Activated naive CD4-positive, alpha-beta T cell treated with anti-CD3 and anti-CD28 coated beads, Interleukin-2, amount 50 U/mL, for 24 hours (primary cell): ENCODE data around the gene TBC1D13.
"Not testable (repeated sequence)": the region's sequence is repeated elsewhere in the genome, so short reads cannot be mapped to it uniquely, and the experiment has no call there.

Experiments
- H3K27ac Mint-ChIP-seq: one replicate; pipeline ENCODE4 v1.8.0; 2021; ENCODE audit warnings: mild to moderate bottlenecking, mixed read lengths
- H3K27me3 Mint-ChIP-seq: one replicate; pipeline ENCODE4 v1.8.0; 2021; ENCODE audit warnings: mixed read lengths
- H3K36me3 Mint-ChIP-seq: one replicate; pipeline ENCODE4 v1.8.0; 2021; ENCODE audit warnings: mixed read lengths
- H3K4me1 Mint-ChIP-seq: one replicate; pipeline ENCODE4 v1.8.0; 2021; ENCODE audit warnings: mixed read lengths
- H3K4me3 Mint-ChIP-seq: one replicate; pipeline ENCODE4 v1.8.0; 2021; ENCODE audit warnings: mild to moderate bottlenecking, mixed read lengths
- H3K9me3 Mint-ChIP-seq: one replicate; pipeline ENCODE4 v1.8.0; 2021; ENCODE audit warnings: mixed read lengths

Gene TBC1D13

GRCh38 chr9:128843171-128843570 is 56.1 kb downstream of the TBC1D13 start:
- not testable (repeated sequence) for H3K9me3 Mint-ChIP-seq, H3K27ac Mint-ChIP-seq, H3K4me1 Mint-ChIP-seq, H3K27me3 Mint-ChIP-seq, H3K36me3 Mint-ChIP-seq, H3K4me3 Mint-ChIP-seq

- Mint-ChIP-seq H3K4me3 (no peak overlapping the region), H3K27me3 (no peaks in the 10 kb centered on the region), H3K27ac (no peak overlapping the region), H3K36me3 (peaks cover 5% of the 10 kb centered on the region), H3K4me1 (peaks cover 4% of the 10 kb centered on the region), H3K9me3 (no peaks in the 10 kb centered on the region)
Measured at GRCh38 chr9:128845186-128845931, 58.3 kb downstream of the TBC1D13 start.

GRCh38 chr9:128846680-128847030 is 59.6 kb downstream of the TBC1D13 start:
- no peak overlapping the region for H3K27ac Mint-ChIP-seq
- H3K36me3 Mint-ChIP-seq: peaks cover 17% of the 10 kb centered on the region
- no peaks in the 10 kb centered on the region for H3K27me3 Mint-ChIP-seq
- peaks cover 7% of the 10 kb centered on the region for H3K9me3 Mint-ChIP-seq
- H3K4me1 Mint-ChIP-seq: peaks cover 4% of the 10 kb centered on the region
- H3K4me3 Mint-ChIP-seq: no peak overlapping the region

GRCh38 chr9:128847803-128848202 is 60.8 kb downstream of the TBC1D13 start:
- no peaks in the 10 kb centered on the region for H3K27me3 Mint-ChIP-seq
- no peak overlapping the region for H3K27ac Mint-ChIP-seq
- H3K9me3 Mint-ChIP-seq: peaks cover 7% of the 10 kb centered on the region
- peaks cover 15% of the 10 kb centered on the region for H3K36me3 Mint-ChIP-seq
- peaks cover 4% of the 10 kb centered on the region for H3K4me1 Mint-ChIP-seq
- no peak overlapping the region for H3K4me3 Mint-ChIP-seq

GRCh38 chr9:128851024-128851423 is 64.0 kb downstream of the TBC1D13 start:
- H3K36me3 Mint-ChIP-seq: peaks cover 15% of the 10 kb centered on the region
- not testable (repeated sequence) for H3K4me3 Mint-ChIP-seq, H3K9me3 Mint-ChIP-seq, H3K27me3 Mint-ChIP-seq, H3K27ac Mint-ChIP-seq, H3K4me1 Mint-ChIP-seq

GRCh38 chr9:128851779-128852600 is 64.9 kb downstream of the TBC1D13 start:
- H3K4me1 Mint-ChIP-seq, H3K4me3 Mint-ChIP-seq, H3K9me3 Mint-ChIP-seq, H3K27ac Mint-ChIP-seq, H3K27me3 Mint-ChIP-seq: not testable (repeated sequence)
- H3K36me3 Mint-ChIP-seq: peaks cover 15% of the 10 kb centered on the region

- not testable (repeated sequence) for H3K27ac Mint-ChIP-seq, H3K4me3 Mint-ChIP-seq, H3K4me1 Mint-ChIP-seq, H3K27me3 Mint-ChIP-seq, H3K9me3 Mint-ChIP-seq
- H3K36me3 Mint-ChIP-seq: peaks cover 14% of the 10 kb centered on the region
Measured at GRCh38 chr9:128852646-128853045, 65.6 kb downstream of the TBC1D13 start.

- peaks cover 14% of the 10 kb centered on the region for H3K36me3 Mint-ChIP-seq
- H3K27ac Mint-ChIP-seq, H3K4me1 Mint-ChIP-seq, H3K27me3 Mint-ChIP-seq, H3K9me3 Mint-ChIP-seq, H3K4me3 Mint-ChIP-seq: not testable (repeated sequence)
Measured at GRCh38 chr9:128854454-128854853, 67.4 kb downstream of the TBC1D13 start.

GRCh38 chr9:128858476-128858875 is 71.4 kb downstream of the TBC1D13 start:
- not testable (repeated sequence) for H3K9me3 Mint-ChIP-seq, H3K27ac Mint-ChIP-seq, H3K4me3 Mint-ChIP-seq, H3K4me1 Mint-ChIP-seq, H3K36me3 Mint-ChIP-seq, H3K27me3 Mint-ChIP-seq
